ENCODE measurements around the gene IL22. TPM values are rescaled to one million over a fixed set of nuclear protein-coding genes. Genes with fewer than 3 reads are reported as not detected.

The IL22 gene
- total and polyA plus RNA-seq, 9 of the 15 experiments (the other 6 are each of a cell fraction or from before 2014, with no cell fraction given): not detected

GRCh38 chr12:68245180-68246021 lies 8.0 kb downstream of the IL22 start:
- no peak overlapping the region for H3K4me3 ChIP-seq
- intact Hi-C loops (cut with micrococcal nuclease): no loop called here
- FAIRE-seq (peak; percentile 40), DNase-seq (ENCODE audit: extremely low read depth in 1 of 4, low spot score in 3 of 4) (peak in 1 of 4 experiments; percentile 30), ATAC-seq (peak; percentile 61)
- 0 out of 2 replicates have a peak overlapping the region, but pooled peaks have one; percentile 16 for H2AFZ ChIP-seq (ENCODE audit: low read depth, low read length)
- TF ChIP-seq MEIS2 (IDR thresholded peaks at IDR 0.05; ENCODE audit: partially characterized antibody): peak; percentile 88
- peak; percentile 78 for TF ChIP-seq PKNOX1 (IDR thresholded peaks at IDR 0.05)
- no peak for TF ChIP-seq PBX2 (CRISPR knock-in tag; IDR thresholded peaks at IDR 0.05; ENCODE audit: low read depth)
- TF ChIP-seq PBX2 (tag; conservative IDR thresholded peaks at IDR 0.05; ENCODE audit: low read depth): peak; percentile 91
- TF ChIP-seq HMBOX1 (IDR thresholded peaks at IDR 0.05): 0 out of 2 replicates have a peak, but pooled peaks have one; percentile 12
- TF ChIP-seq ZEB2 (IDR thresholded peaks at IDR 0.05): no peak
- TF ChIP-seq ZNF75A (CRISPR knock-in tag; IDR thresholded peaks at IDR 0.05): 0 out of 2 replicates have a peak, but pooled peaks have one; percentile 29
- no peak for TF ChIP-seq ID3 (CRISPR knock-in tag; IDR thresholded peaks at IDR 0.05)
- TF ChIP-seq ID3 (tag; IDR thresholded peaks at IDR 0.05): peak; percentile 21; the same call in 1 of the 2 replicates
- no peak for TF ChIP-seq GTF3C2 (IDR thresholded peaks at IDR 0.05; ENCODE audit: borderline replicate concordance, extremely low read depth, insufficient read length)
- H3K27ac ChIP-seq (ENCODE audit: extremely low read depth, low read depth, low read length): no peak overlapping the region
- WGBS (ENCODE audit: insufficient coverage, low coverage, missing lambda C conversion rate): 6% methylated on average over 6 of the region's 6 CpGs
- H4K20me1 ChIP-seq (replicated peaks; ENCODE audit: control insufficient read depth, insufficient read depth, low read length): no peaks in the 10 kb centered on the region
- H3K27me3 ChIP-seq (ENCODE audit: control insufficient read depth in 2 of 2, insufficient read depth in 2 of 2, low read length in 2 of 2): peaks cover 6 to 16% of the 10 kb centered on the region in 2 experiments; a peak in 2 of 5 replicates
- H3K9me3 ChIP-seq (replicated peaks; ENCODE audit: control insufficient read depth, insufficient read depth, low read depth, low read length): no peaks in the 10 kb centered on the region
- POLR2A ChIA-PET: interaction anchor here (1.0 to 1.6 kb wide), 3 partner anchors 9 to 14 kb away, joined by 3 to 6 read pairs (median 4); no protein-coding TSS in a partner anchor
- H3K36me3 ChIP-seq (ENCODE audit: control insufficient read depth, insufficient read depth, low read length): no peaks in the 10 kb centered on the region
- peaks cover 0 to 3% of the 10 kb centered on the region in 2 experiments; a peak in 3 of 5 replicates for H3K4me1 ChIP-seq (replicated peaks in 1 of 2; ENCODE audit: control insufficient read depth in 2 of 2, insufficient read depth in 2 of 2, low read length in 2 of 2)
- no peaks in the 10 kb centered on the region for H3K9me1 ChIP-seq (ENCODE audit: control insufficient read depth, insufficient read depth, low read length)
- in situ Hi-C loops (cut with MboI): no loop called here
- no peak overlapping the region for H3K4me2 ChIP-seq (ENCODE audit: insufficient read depth, low read length)
- CTCF ChIA-PET (ENCODE audit: low intra/inter-chr PET ratio): no interaction called here
- H3K79me2 ChIP-seq (ENCODE audit: control insufficient read depth, insufficient read depth, low read length): no peaks in the 10 kb centered on the region
- BruUV-seq (replicated peaks): no TSS peak
- H3K9ac ChIP-seq (ENCODE audit: insufficient read depth in 1 of 2, low read depth in 2 of 2, low read length in 2 of 2): no peak overlapping the region
